ENCODE data around the gene MAP3K5. TPM values are rescaled to one million over a fixed set of nuclear protein-coding genes. Genes with fewer than 3 reads are reported as not detected.
"Not testable (repeated sequence)": the region's sequence is repeated elsewhere in the genome, so short reads cannot be mapped to it uniquely, and the experiment has no call there.

The MAP3K5 gene
- total RNA-seq, 2 donors from 2014 or later = 6.6 to 9.7 TPM

DNA sequence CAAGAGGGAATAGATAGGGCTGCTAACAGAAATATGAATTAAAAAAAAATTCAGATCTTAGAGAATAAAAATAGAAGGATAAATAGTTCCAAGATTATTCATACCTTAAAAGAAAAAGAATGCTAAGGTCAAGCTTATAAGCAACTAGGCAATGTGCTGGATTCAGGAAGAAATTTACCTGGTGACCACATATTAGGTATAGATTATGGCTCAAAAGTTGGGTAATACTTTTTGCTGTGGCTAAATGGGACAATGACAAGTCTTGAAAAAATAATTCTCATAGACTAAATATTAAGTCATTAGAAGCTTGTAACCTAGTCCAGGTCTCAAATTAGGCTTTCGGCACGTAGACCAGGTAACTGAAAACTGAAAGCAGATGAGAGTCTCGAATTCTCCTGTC lies 17.2 kb downstream of the MAP3K5 start:
- intact Hi-C loops (cut with DNase I) = no loop called here
- ATAC-seq (no peak), DNase-seq (no peak)

DNA sequence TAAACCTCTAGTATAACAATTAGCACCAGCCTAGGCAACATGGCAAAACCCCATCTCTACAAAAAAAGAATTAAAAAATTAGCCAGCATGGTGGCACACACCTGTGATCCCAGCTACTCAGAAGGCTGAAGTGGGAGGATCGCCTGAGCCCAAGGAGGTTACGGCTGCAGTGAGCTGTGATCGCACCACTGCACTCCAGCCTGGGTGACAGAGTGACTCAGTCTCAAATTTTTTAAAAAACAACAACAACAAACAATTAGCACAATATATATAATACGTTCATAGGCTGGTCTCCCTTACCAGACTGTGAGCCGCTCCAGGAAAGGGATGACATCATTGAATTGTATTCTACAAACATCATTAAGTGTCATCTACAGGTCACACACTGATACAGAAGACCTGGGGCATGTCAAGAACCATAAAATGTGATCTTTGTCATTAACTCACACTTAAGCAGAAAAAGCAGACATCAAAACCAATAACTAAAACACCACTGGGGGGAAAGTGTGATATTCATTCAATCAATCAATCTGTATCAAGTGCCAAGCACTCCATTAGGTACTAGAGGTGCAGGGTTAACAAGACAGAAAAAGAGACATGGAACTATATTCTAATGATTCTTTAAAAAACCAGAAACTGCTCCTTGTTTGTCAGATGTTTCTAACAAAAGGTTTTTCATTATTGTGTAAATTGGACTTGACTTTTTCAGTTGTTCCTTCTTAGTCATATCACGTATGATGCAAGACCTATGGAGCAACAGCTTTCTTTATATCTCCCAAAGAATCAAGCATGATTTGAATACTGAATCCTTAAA lies 17.8 kb downstream of the MAP3K5 start:
- ATAC-seq (peak in 1 of 2 donors; percentile 45), DNase-seq (no peak)
- intact Hi-C loops (cut with DNase I) = no loop called here

GRCh38 chr6:136773473-136773796 lies 18.8 kb downstream of the MAP3K5 start:
- no peak for ATAC-seq
- intact Hi-C loops (cut with DNase I) = no loop called here

GRCh38 chr6:136772685-136773472 lies 19.4 kb downstream of the MAP3K5 start:
- intact Hi-C loops (cut with DNase I) = no loop called here
- DNase-seq = no peak
- peak; percentile 34 to 91 for ATAC-seq

More at GRCh38 chr6:136773473-136773796, 18.8 kb downstream of the MAP3K5 start:
- DNase-seq = no peak

DNA sequence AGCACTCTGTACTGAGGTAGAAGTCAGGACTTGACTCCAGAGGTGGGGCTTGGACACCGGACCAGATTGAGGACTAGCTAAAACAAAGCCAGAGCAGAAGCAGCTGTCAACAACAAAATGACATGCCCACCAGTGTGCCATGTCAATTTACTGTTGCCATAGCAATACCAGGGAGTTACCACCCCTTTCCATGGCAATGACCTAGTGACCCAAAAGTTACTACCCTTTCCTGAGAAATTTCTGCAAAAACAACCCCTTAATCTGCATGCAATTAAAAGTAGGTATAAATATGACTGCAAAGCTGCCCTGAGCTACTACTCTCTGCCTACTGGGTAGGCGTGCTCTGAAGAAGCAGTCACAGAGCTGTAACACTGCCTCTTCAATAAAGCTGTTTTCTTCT lies 21.0 kb downstream of the MAP3K5 start:
- ATAC-seq (no peak), DNase-seq (no peak)
- intact Hi-C loops (cut with DNase I) = no loop called here

- intact Hi-C loops (cut with DNase I) = no loop called here
- ATAC-seq (no peak), DNase-seq (no peak)
Measured at GRCh38 chr6:136769759-136770158, 22.5 kb downstream of the MAP3K5 start.

DNA sequence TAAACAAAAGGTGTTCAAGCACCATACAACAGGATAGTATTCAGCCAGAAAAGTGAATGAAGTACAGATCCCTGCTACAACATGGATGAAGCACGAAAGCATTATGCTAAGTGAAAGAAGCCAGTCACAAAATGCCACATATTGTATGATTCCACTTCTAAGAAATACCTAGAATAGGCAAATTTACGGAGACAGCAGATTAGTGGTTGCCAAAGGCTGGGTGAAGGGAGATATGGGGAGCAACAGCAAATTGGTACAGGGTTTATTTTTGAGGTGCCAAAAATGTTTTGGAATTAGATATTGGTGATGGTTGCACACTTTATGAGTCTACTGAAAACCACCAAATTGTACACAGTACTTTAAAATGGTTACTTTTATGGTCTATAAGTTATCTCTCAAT lies 23.2 kb downstream of the MAP3K5 start:
- intact Hi-C loops (cut with DNase I) = no loop called here
- no peak for DNase-seq
- ATAC-seq = no peak

DNA sequence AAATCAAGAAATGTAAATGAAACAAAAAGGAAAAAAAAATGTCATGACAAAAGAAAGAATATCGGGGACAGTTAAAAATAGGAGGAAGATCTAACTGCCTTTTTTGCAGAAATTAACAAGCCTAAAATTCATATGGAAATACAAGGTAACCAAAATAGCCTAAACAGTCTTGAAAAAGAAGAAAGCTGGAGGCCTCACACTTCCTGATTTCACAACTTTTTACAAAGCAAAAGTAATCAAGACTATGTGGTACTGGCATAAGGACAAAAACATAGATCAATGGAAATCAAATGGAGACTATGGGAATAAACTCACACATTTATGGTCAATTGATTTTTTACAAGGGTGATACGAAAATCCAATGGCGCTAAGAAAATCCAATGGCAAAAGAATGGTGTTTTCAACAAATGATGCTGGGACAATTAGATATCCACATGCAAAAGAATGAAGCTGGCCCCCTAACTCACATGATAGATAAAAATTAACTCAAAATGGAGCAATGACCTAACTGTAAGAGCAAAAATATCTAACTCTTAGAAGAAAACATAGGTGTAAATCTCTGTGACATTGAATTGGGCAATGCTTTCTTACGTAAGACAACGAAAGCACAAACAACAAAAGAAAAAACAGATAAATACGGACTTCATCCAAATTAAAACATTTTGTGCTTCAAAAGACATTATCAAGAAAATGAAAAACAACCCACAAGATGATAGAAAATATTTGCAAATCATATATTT lies 24.5 kb downstream of the MAP3K5 start:
- no peak for DNase-seq
- ATAC-seq = no peak
- intact Hi-C loops (cut with DNase I) = no loop called here

DNA sequence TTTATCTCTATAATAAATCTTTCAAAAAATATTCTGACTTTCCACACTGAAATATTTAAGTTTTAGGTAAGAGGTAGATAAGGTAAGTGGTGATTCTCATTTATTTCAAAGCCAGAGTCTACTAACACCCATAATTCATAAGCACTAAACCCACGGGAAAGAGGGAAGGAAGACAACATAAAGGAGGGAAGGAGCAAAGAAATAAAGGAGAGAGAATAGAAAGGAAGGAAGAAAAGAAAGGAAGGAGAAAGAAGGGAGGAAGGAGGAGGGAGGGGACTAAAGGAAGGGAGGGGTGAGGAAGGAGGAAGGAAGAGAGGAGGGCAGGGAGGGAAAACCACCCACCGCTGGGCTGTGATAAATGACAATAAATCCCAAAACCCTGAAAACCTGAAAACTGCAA lies 25.2 kb downstream of the MAP3K5 start:
- no peak for ATAC-seq
- intact Hi-C loops (cut with DNase I) = no loop called here
- DNase-seq = no peak

- DNase-seq (no peak), ATAC-seq (no peak)
- intact Hi-C loops (cut with DNase I) = no loop called here
Measured at GRCh38 chr6:136766274-136766673, 26.0 kb downstream of the MAP3K5 start.

DNA sequence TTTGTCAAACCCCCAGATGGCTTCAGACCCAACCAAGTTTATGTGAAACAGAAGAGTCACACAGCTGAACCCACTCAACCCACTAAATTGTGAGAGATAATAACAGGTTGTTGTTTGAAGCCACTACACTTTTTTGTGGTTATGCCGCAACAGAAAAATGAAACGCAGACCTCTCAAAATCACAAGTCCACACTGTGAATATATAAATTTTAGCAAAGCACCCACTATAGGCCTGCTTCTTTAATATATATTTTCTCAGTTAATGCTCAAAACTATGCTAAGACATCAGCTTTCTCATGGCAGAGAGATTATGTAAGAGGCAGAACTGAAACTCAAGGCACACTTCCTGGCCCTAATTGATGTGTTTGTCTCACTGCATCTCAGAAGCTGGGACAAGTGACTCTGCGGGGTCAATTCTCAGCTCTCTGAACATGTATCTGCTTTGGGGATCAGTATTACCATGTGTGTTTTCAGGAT lies 27.7 kb downstream of the MAP3K5 start:
- intact Hi-C loops (cut with DNase I) = no loop called here
- ATAC-seq = no peak
- no peak for DNase-seq

DNA sequence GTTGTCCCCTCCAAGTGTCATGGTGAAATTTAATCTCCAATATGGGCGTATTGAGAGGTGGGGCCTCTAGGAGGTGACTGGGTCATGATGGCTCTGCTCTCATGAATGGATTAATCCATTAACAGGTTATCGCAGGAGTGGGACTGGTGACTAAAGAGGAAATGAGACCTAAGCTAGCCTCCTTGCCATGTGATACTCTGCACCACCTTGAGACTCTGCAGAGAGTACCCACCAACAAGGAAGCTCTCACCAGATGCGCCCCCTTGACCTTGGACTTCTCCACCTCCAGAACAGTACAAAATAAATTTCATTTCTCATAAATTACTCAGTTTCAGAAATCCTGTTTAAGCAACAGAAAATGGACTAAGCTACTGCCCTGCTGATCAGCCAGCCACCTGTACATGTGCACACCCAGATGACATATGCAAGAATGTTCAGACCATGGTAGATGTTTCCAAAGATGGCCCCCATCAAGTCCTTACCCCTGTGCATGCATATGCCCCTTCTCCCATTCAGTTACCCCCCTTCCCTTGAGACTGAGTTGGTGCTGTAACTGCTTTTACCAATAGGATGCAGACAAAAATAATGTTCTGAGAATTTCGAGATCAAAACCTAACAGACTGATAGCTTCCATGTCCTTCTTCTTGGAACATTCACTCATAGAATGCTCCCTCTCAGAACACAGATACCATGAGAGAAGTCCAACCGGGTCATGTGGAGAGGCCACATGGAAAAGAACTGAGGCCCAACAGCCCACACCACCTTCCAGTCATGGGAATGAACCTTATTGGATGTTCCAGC lies 28.4 kb downstream of the MAP3K5 start:
- DNase-seq (no peak), ATAC-seq (no peak)
- intact Hi-C loops (cut with DNase I) = no loop called here

GRCh38 chr6:136763255-136763654 lies 29.0 kb downstream of the MAP3K5 start:
- ATAC-seq (no peak), DNase-seq (no peak)
- intact Hi-C loops (cut with DNase I) = no loop called here

GRCh38 chr6:136762022-136762975 lies 30.0 kb downstream of the MAP3K5 start:
- intact Hi-C loops (cut with DNase I) = no loop called here
- peak; percentile 25 to 46 for ATAC-seq
- no peak for DNase-seq

DNA sequence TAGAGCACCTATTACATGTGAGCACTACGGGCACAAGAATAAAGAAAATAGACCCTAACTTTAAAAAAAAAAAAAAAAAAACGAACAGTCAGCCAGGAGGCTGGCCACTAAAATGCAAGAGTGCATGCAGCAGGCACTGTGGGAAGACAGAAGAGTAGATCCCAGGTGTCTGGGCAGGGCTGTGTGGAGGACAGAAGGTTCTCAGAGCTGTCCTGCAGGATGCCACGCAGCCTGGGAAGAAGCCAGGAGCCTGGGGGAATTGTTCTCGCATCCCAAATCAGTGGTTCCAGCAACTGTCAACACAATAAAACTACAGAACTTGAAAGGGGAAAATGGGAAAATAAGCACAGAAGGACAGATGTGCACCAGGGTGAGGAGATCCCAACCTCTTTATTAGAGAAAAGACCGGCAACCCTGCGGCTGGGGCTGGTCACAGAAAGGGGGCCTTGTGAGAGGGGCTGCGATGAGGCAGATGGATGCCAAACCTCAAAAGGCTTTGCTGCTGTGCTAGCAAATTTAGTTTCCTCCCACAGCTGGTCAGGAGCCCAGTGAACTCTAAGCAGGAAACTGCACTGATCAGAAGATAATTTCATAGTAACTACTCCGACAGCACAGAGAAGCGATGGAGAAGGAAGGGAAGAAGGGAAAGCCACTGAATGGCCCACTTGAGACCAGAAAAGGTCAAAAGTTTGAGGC lies 30.9 kb downstream of the MAP3K5 start:
- no peak for DNase-seq
- intact Hi-C loops (cut with DNase I) = no loop called here
- peak; percentile 67 to 80 for ATAC-seq

GRCh38 chr6:136760781-136761180 lies 31.5 kb downstream of the MAP3K5 start:
- ATAC-seq; DNase-seq; intact Hi-C loops (cut with DNase I): not testable (repeated sequence)

DNA sequence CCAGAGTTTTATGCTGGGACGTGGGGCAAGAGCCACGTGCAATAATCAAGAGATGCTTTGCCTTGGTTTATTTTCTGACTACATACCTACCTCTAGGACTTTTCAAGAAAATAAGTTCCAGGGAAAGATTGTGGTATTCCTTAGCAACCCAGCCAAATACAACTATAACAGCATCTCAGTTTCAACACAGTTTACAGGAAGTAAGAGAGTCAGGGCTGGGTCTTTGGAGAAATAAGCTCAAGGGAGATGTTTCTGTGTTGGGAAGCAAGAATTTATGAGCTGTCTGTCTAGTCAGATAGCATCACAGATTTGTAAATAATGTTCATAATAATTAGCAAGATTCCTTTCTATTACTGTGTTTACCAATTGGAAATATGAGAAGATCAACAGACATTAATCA lies 35.1 kb downstream of the MAP3K5 start:
- DNase-seq = no peak
- ATAC-seq = peak; percentile 24 to 64
- intact Hi-C loops (cut with DNase I) = no loop called here

All from left cardiac atrium (tissue), 4 donors.